HS-5 (cell line): ENCODE results near the gene RNASEH2B.

Experiments
- DNase-seq: peaks from one replicate; pipeline ENCODE4 v3.0.0-alpha.2; 2012; ENCODE audit warnings: low read depth

The RNASEH2B gene, protein sequence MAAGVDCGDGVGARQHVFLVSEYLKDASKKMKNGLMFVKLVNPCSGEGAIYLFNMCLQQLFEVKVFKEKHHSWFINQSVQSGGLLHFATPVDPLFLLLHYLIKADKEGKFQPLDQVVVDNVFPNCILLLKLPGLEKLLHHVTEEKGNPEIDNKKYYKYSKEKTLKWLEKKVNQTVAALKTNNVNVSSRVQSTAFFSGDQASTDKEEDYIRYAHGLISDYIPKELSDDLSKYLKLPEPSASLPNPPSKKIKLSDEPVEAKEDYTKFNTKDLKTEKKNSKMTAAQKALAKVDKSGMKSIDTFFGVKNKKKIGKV

DNA sequence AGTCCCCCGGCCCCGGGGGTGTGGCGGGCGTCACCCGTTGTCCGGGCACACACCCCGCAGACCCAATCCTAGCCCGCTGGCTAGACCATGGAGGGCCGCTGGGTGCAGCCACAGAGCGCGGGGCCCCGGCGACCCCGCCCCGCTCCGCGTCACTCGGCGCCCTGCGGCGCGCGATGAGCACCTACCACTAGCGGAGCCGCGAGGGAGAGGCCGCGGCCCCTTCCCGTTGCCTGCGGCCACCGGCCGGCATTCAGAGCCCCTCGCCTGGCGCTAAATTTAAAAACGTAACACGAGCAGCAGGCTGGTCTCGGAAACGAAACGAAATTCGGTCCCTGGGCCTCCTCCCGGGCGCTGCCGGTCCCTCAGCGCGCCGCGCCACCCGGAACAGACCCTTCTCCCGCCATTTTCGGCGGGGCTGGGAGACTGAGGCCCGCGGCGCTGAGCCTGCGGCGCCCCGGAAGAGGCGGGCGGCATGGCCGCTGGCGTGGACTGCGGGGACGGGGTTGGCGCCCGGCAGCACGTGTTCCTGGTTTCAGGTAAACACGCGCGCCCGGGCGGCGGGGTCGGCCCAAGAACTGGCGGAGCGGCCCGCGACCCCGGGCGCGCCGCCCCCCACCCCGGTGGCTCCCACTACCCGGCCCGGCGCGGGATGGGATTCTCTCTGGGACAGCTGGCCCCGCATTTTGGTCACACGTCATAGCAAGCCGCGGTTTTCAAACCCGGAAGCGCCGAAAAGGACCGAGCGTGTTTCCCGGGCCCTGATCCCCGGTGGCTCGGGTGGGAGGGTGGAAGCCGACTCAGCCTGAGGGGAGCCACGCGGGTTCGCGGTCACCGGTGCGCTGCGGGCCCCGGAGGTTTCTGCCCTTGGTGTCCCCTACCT, at the start of gene RNASEH2B:
TSS of gene RNASEH2B (plus strand) at position 187 of the 880 bp plus-strand sequence. CDS start at position 473, 286 bp downstream.
- DNase-seq, result no peak

DNA sequence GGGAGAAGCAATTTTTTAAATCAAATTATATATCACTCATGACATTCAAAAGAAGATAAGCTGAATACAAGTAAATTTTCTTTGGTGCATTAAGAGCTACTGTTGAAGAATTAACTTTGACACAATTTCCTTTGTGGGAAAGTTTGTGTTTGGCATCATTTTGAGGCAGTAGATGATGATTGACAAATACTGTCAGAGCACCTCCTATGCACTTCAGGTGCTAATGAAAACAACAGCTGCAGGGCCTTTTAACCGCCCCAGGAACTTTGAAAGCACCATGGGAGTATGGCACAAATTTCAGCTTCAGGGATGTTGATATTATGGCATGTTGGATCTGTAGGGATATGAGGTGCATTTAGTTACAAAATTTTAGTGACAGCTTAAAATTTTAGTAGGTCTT, 45.1 kb upstream of the RNASEH2B start:
- DNase-seq, result no peak

DNA sequence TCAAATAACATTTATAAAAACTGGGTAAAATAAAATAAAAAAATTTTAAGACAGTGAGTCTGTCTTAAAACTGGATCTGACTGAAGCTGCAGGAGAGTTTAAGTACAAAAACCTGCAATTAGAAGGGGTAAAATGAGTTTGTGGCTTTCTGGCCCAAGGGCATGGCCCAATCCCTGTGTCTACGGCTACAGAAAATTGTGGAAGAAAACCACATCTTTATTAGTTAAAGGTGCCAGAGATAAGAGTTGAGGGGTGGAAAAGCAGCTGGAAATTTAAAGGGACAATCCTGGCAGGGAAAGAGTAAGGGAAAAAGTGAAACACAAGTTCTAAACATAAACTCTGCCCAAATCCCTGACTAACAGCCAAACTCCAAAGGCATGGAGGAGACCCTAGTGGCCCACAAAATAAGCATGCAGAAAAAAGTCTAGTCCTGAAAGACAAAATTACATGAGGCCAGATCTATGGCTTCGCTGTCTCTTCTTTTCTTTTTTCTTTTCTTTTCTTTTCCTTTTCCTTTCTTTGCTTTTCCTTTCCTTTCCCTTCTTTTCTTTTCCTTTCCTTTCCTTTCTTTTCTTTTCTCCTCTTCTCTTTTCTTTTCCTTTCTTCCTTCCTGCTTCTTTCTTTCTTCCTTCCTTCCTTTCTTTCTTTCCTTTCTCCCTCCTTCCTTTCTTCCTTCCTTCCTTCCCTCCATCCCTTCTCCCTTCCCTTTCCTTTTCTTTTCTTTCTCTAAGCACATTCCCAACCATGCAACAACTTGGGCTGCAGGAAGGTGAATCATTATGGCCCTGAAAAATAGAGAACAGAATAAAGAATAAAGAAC, 42.6 kb upstream of the RNASEH2B start:
- DNase-seq, result no peak

DNA sequence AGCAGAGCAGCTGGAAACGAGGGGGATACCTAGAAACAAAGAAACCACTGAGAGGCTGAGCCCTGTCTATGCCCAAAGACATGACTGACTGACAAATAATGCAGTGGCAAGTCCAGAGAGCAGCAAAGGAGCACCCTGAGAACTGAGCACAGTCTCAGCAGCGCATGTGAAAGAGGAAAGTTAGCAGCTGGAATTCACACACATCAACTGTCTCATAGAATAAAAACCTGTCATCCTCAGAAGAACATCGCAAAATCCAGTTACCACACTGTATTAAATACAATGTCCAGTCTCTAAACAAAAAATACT, 42.0 kb upstream of the RNASEH2B start:
- no peak for DNase-seq

DNA sequence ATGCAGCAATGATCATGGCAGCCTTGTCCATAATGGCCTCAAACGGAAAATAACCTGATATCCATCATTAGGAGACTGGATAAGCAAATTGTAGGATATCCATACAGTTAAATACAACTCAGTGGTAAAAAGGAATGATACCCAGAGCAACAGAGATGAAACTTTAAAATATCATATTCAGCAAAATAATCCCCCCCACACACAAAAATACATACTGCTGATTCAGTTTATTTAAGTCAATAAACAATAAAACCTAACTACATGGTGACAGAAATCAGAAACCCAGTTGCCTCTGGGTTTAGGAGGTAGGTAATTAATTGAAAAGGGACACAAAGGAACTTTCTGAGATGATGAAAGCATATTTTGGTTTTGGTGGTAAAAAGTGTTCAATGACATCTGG, 38.2 kb upstream of the RNASEH2B start:
- DNase-seq, result no peak

DNA sequence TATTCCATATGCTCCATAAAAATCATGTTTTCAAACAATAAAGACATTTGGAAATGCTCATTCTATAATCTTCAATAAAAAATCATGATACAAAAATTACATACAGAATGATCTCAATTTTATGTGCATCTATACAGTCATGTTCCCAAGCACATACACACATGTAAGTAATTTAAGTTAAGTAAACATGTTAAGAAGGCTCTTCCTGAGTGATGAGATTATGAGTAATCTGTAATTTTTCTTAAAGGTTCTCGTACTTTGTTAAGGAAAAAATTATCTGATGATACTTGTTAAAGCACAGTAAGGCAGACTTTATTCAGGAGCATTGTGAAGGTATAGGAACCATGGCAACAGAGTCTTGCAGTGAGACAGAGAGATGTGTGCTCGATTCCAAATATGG, 36.1 kb upstream of the RNASEH2B start:
- DNase-seq, result no peak

DNA sequence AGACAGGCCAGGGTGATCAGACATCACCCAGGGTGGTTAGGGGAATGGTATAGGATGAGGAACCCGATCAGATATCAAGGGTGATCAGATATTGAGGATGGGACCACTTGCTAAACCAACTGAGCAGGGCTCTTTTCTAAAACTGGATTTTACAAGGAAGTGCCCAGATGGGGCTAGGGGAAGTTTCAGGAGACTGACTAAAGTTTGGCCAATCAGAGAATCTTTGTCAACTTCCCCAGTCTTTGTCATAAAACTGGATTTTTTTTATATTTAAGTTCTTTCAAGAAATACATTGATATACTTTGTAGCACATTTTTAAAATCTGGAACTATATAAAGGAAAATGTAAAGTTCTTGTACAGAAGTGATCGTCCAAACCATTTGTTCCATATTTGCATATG, 35.6 kb upstream of the RNASEH2B start:
- no peak for DNase-seq

DNA sequence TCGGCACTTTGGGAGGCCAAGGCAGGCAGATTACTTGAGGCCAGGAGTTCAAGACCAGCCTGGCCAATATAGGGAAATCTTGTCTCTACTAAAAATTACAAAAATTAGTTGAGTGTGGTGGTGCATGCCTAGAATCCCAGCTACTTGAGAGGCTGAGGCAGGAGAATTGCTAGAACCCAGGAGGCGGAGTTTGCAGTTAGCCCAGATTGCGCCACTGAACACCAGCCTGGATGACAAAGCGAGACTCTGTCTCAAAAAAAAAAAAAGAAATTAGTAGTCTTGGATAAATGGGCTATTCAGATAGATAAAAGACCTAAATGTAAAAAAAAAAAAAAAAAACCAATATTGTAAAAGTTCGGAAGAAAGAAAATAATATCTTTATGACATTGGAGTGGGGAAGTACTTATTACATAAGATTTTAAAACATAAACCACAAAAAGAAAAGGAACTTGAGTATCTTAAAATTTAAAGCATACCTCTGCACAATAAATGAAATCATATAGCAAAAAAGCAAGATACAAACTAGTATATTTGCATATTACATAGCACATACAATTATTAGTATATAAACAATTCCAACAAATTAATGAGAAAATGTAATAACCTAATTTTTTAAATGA, 26.7 kb upstream of the RNASEH2B start:
- no peak for DNase-seq

DNA sequence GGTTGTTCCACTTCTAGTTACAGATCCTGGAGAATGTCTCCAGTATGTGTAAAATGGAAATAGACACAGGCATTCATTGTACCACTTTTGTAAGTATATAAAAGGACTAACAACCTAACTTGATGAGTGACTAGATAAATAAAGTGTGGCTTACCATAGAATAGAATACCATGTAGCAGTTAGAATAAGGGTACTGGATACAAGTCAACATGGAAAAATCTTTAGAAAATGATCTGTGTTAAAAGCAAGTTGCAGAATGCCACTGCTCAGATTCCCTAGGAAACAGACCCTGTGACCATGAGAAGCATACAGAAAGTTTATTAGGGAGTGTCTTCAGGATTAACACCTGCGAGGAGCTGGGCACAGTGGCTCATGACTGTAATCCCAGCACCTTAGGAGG, 25.9 kb upstream of the RNASEH2B start:
- no peak for DNase-seq

DNA sequence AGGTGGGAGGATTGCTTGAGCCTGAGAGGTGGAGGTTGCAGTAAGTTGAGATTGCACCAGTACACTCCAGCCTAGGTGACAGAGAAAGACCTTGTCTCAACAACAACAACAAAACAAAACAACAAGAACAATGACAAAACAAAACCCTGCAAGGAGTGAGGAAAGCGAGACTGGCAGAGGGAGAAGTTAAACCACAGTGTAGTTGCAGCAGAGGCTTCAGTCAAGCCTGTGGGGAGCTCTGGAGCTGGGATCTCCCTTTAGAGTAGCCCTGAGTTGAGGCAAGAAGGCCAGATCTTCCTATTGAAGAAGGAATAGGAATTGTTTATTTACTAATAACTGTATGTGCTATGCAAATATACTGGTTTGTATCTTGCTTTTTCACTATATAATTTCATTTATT, 25.3 kb upstream of the RNASEH2B start:
- no peak for DNase-seq

DNA sequence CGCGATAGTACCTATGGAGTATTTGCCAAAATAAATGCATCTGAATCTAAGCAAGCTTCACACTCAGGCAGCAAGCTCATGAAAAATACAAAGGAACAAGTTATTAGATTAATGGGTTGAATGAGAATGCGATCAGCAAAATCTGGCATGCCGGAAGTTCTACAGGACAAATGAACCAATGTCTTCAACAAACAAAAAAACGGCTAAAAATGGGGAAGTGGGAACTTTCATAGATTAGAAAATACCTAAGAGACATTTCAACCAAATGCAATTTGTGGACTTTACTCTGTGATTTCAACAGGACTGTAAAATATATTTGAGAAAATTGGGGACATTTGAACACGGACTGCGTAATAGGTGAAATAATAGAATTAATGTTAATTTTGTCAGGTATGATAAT, 22.4 kb upstream of the RNASEH2B start:
- no peak for DNase-seq

DNA sequence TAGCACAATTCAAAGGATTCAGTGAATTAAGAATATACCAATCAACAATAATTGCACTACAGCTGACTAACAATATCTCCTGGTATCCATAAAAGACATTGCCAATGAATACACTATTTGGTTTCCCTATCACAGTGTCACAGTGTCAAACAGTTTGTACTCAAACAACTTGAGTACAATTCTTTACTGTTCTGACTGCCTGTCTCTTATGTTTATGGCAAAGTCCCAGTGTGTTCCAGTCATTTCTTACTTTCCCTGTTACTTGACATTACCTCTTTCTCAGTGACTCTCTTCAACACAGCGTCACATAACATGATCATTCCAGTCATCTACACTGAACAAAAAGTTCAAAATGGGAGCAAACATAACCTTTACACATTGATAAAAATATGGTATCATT, 21.2 kb upstream of the RNASEH2B start:
- no peak for DNase-seq

DNA sequence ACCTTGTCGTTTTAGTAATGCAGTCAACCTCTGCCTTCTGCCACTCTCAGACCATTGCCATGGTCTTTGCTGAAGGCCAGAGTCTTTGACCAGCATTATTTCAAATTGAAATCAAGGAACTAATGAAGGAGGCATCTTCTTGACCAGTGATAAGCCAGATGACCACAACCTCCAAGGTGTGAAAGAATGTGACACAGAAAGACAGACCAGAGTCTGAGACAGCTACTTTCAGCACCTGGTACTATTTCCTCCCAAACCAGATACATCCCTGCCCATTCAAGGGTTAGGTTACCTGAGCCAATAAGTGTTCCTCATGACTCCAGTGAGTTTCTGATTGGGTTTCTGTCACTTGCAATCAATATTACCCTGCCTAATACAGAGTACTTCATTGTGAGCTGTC, 20.3 kb upstream of the RNASEH2B start:
- no peak for DNase-seq

DNA sequence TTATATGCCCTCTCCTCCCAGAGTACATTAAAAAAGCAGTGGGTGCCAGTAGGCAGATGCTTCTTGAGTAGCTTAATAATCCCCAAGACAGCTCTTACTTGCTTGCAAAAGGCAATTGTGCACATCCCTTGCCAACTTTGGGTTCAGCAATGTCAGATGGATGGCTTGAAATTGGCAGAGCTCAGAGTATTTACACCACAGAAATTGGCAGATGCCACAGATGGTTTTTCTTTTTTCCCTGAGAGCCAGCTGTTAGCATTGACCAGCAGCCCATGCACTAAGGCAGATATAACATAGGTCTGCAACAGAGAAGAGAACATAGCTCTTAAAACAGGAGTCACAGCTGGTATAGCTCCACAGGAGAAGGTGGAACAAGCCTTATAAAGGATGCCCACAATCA, 18.4 kb upstream of the RNASEH2B start:
- no peak for DNase-seq

DNA sequence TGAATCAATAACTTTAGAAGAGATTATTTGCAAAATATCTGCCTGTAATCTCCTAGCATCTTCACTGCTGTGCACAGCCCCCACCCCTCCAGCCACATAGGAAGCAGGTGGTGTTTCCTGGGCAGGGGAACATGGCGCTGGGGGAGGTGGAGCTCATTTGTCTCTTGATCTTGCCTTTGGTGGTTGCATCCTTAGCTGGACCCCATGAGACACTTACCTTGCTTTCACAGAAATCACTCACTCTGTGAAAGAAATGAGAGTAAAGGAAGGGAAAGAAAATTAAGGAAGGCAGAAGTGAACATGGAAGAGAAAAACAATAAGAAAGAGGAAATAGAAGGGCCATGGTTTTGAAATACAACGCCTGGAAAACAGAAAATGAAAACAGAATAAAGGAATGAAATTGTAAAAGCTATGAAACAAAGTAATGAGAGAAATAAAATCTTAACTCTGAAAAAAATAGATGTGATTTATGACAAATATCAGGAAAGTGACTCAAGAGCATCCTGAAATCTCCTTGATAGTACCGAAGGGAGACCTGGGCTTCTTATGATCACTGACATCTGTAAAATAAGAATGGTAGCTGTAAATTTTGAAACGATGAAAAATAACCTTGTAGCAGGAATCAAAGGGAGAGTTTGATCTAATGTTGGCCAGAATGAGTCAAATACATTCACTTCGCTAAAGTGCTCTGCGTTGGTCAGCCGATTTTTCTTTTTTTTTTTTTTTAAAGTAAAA, 17.2 kb upstream of the RNASEH2B start:
- no peak for DNase-seq

DNA sequence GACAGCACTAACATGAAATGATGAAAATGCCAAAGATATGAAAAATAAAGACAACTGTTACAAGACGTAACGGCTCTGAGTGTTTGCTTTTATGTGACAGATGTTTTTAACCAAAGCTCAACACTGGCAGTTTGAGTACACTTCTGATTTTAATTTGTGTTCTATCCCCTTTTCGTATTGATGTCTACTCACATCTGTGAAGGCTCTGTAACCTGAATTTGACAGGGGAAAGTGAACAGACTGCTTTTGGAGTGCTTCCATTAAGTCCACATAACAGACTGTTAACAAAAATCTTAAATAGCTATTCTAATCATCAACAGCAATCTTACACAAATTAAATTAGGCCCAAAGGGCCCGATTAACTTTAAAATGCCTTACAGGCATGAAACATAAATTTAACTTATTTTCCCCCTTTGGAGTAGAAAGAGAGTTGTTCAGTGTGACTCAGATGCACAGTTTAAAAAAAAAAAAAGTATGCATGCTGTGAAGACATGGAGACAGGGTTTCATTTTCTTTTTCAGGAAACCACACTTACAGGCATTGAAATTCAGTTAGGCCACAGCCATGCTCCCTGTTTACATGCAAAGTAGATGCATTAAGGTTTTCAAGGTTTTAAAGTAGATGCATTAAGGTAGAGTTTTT, 16.3 kb upstream of the RNASEH2B start:
- DNase-seq, result no peak

DNA sequence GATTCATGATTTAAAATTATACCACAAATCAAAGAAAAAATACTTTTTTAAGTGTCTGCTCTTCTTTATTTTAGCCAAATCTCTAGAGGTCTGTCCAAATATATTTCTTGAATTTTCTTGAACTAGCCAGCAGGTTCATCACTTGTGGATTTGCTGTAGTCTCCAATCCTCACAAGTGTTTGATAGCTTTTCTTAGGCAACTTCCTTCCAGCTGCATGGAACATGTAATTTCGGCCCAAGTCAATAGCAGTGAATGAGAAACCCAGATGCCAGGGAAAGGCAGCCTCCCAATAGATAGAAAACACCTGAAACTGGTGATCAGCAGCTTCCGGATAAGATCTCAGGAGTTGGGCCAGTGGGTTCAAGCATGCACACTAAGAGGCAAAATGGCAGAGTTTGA, 15.6 kb upstream of the RNASEH2B start:
- DNase-seq, result no peak

DNA sequence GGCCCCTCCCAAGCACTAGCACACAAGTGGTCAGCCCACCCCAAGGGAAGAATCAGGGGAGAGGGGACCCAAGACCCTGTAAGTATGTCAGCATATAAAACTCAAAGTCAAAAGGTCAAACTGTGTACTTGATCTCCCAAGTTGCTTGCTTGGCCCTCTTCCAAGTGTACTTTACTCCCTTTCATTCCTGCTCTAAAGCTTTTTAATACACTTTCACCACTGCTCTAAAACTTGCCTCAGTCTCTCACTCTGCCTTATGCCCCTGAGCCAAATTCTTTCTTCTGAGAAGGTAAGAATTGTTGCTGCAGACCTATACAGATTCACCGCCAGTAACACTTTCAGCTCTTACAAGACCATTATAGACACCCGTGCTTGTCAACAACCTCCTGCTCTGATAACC, 15.1 kb upstream of the RNASEH2B start:
- DNase-seq, result no peak

DNA sequence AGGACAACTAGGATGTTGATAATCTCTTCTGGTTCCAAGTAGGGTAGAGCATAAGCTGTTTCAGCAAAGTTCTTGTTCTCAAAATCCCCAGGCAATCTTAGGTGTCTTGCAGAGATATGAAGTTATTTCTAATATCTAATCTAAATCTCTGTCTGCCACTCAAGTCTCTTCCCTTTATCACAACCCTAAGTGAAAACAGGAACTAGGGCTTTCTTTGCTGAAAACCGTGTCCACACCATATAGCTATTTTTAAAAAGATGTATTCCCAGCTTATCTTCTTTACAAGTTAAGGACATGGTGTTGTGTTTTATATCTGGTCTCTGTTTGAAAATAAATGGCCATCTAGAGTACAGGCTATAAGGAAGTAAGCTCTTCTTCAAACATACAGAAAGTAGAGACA, 11.3 kb upstream of the RNASEH2B start:
- no peak for DNase-seq

DNA sequence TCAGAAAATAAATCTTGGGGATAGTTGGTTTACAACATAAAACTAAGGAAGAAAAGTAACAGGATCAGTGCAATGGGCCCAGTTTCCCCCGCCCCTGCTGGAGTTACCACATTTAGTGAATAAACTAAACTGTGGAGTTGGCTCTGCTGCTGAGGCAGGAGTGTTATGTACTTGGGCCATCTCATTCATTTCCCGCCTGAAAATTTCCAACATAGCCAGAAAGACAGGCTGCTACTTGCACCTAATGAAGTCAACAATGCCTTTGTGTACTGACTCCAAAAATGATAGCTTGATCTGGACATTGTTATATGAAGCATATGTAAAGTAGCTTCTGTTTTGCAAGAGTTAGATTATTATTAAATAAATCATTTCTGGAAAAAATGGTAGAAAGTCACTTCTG, 7.9 kb upstream of the RNASEH2B start:
- no peak for DNase-seq

DNA sequence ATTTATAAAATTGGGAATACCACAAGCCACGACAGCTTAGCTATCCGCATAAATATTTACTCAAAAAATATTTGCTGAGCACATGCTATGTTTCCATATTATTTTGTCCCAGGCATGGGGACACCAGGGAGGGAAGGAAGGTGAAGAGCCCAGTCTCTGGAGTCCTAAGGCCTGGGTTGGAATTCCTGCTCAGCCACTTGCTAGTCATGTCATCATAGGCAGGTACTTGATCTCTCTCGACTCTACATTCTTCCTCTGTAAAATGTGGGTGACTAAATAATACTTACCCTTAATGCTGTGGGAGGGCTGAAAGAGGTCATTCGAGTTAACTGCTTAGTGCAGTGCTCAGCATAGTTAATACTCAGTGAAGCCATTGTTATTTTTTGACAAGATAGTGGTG, 4.3 kb upstream of the RNASEH2B start:
- no peak for DNase-seq
